Astrocyte (in vitro differentiated cells and primary cell): Measurements from ENCODE around the gene FAM229A.

Experiments
- EZH2 ChIP-seq: IDR thresholded peaks from 2 replicates; pipeline ENCODE4 v1.6.1; 2012; ENCODE audit warnings: mild to moderate bottlenecking, low read length, inconsistent platforms; ENCODE audit not compliant: insufficient read depth
- TF ChIP-seq, protein P1 (sequence below): IDR thresholded peaks from 2 replicates; pipeline ENCODE4 v1.5.1; 2011; ENCODE audit warnings: low read depth, mild to moderate bottlenecking, inconsistent platforms, low read length, moderate library complexity; ENCODE audit not compliant: insufficient read depth

DNA sequence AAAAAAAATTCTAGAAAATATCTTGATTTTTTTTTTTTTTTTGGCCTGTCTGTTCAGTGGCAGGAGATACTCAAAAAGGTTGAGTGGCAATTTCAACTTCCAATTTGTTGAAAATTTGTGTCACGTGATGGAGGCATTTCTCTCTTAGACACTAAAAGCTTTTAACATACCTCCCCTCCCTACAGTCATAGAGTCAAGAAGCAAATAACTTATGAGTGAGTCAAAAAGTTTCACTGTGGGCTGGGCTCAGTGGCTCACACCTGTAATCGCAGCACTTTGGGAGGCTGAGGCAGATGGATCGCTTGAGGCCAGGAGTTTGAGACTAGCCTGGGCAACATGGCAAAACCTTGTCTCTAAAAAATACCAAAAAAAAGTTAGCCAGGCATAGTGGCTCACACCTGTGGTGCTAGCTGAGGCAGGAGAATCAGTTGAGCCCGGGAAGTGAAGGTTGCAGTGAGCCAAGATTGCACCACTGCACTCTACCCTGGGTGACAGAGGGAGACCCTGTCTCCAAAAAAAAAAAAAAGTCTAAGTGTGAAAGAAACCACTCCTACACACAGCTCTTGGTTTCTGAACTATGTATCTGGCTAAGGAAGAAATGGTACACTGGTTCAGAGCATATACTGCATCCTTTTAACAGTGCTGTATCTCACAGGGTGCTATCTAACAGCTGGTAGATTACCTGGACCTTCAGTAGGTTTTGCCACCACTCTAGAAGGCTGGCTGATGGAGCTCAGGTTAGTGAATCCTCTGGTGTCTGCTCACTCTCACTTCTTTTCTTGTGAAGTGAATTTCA, 43.6 kb upstream of the FAM229A start:
- TF ChIP-seq, protein P1, sequence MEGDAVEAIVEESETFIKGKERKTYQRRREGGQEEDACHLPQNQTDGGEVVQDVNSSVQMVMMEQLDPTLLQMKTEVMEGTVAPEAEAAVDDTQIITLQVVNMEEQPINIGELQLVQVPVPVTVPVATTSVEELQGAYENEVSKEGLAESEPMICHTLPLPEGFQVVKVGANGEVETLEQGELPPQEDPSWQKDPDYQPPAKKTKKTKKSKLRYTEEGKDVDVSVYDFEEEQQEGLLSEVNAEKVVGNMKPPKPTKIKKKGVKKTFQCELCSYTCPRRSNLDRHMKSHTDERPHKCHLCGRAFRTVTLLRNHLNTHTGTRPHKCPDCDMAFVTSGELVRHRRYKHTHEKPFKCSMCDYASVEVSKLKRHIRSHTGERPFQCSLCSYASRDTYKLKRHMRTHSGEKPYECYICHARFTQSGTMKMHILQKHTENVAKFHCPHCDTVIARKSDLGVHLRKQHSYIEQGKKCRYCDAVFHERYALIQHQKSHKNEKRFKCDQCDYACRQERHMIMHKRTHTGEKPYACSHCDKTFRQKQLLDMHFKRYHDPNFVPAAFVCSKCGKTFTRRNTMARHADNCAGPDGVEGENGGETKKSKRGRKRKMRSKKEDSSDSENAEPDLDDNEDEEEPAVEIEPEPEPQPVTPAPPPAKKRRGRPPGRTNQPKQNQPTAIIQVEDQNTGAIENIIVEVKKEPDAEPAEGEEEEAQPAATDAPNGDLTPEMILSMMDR, result no peak
- no peak for TF ChIP-seq EZH2
